Right cardiac atrium (tissue), 5 donors: ENCODE measurements around the gene RASD2. TPM values are rescaled to one million over a fixed set of nuclear protein-coding genes. Genes with fewer than 3 reads are reported as not detected.

ENCODE experiments used
- ATAC-seq, 2 donors: fragments of 200-7000 bp; cut with Tn5 transposase; one replicate each; pipeline versions ENCODE4 v1.8.0 to v1.9.1; 2020; ENCODE audit warnings: moderate library complexity in 2 of 2, mild to moderate bottlenecking in 1 of 2
- DNase-seq, 3 donors: peaks; one replicate each; pipeline ENCODE4 v3.0.0-alpha.2; 2020
- H3K27ac ChIP-seq: one replicate; pipeline ENCODE4 v1.5.1; 2013; ENCODE audit warnings: mild to moderate bottlenecking, low read length, control low read depth, moderate library complexity
- H3K27me3 ChIP-seq: one replicate; pipeline ENCODE4 v1.6.1; 2013; ENCODE audit not compliant: control insufficient read depth, insufficient read depth
- H3K4me1 ChIP-seq: one replicate; pipeline ENCODE4 v1.6.1; 2013; ENCODE audit warnings: low read length; ENCODE audit not compliant: control insufficient read depth, insufficient read depth
- H3K4me3 ChIP-seq: one replicate; pipeline ENCODE4 v1.5.1; 2013; ENCODE audit warnings: low read length, control low read depth
- H3K9me3 ChIP-seq: one replicate; pipeline ENCODE4 v1.6.1; 2013; ENCODE audit warnings: low read length; ENCODE audit not compliant: control insufficient read depth
- WGBS: extraction: QIAGEN DNeasy Blood & Tissue Kit; methylation state at CpG from one replicate; pipeline ENCODE4 v1.1.7; 2013; 5-methylcytosine and 5-hydroxymethylcytosine counted together
- intact Hi-C, 4 donors: fragments of 100-400 bp; cut with DNase I; formaldehyde crosslinking; loops; one replicate each; pipeline versions ENCODE4 v1.11.0 to v1.14.0; 2022 to 2023
- polyA plus RNA-seq: library from polyadenylated mRNA; stranded (reverse); fragments of 200-250 nt; gene quantifications from one replicate; pipeline ENCODE4 v1.2.3, GENCODE V29; 2013
- total RNA-seq, 4 donors: library from RNA; stranded (reverse); fragmentation: NEBNext Ultra II Directional; extraction: Animal tissue kit (Norgen Biotek cat#: 25700); gene quantifications; one replicate each; pipeline ENCODE4 v1.2.1, GENCODE V29; 2021
- donor health status: healthy with polysubstance abuse.
- donor health status: DM: no; HTN: yes; CAD: no.
- donor health status: DM: no; HTN: no; CAD: no.
- donor health status: DM: no; HTN: yes; CAD: no; lungs with severe emphysema.
- donor health status: DM: yes; HTN: yes; CAD: no.

Gene RASD2
- total and polyA plus RNA-seq, 5 donors = 0.78 to 3.2 (median 2.1) TPM

- no peak for ATAC-seq
- intact Hi-C loops = no loop called here
- H3K4me1 ChIP-seq = peaks cover 2% of the 10 kb centered on the region
- no peak overlapping the region for H3K27ac ChIP-seq
- H3K9me3 ChIP-seq = no peaks in the 10 kb centered on the region
- no peaks in the 10 kb centered on the region for H3K27me3 ChIP-seq
- WGBS = 58% methylated on average over 6 of the region's 6 CpGs
- no peak overlapping the region for H3K4me3 ChIP-seq
- peak in 1 of 3 donors; percentile 5 for DNase-seq
Measured at GRCh38 chr22:35542939-35543516, 2.4 kb downstream of the RASD2 start.

GRCh38 chr22:35543702-35544101 is 3.1 kb downstream of the RASD2 start:
- DNase-seq (no peak), ATAC-seq (no peak)
- 48% methylated on average over 3 of the region's 3 CpGs for WGBS
- no peak overlapping the region for H3K27ac ChIP-seq
- H3K27me3 ChIP-seq = no peaks in the 10 kb centered on the region
- H3K4me1 ChIP-seq = peaks cover 2% of the 10 kb centered on the region
- intact Hi-C loops = no loop called here
- no peaks in the 10 kb centered on the region for H3K9me3 ChIP-seq
- no peak overlapping the region for H3K4me3 ChIP-seq

GRCh38 chr22:35544189-35544588 is 3.6 kb downstream of the RASD2 start:
- Histone ChIP-seq H3K4me3 (no peak overlapping the region), H3K9me3 (no peaks in the 10 kb centered on the region), H3K4me1 (peaks cover 2% of the 10 kb centered on the region), H3K27me3 (no peaks in the 10 kb centered on the region), H3K27ac (peak overlapping the region; percentile 16)
- 20% methylated on average over 3 of the region's 3 CpGs for WGBS
- peak in 1 of 3 donors; percentile 47 for DNase-seq
- intact Hi-C loops = no loop called here
- no peak for ATAC-seq

GRCh38 chr22:35544827-35545226 is 4.2 kb downstream of the RASD2 start:
- intact Hi-C loops = no loop called here
- WGBS = 59% methylated on average over 9 of the region's 9 CpGs
- H3K27me3 ChIP-seq = no peaks in the 10 kb centered on the region
- H3K4me1 ChIP-seq = peaks cover under 1% of the 10 kb centered on the region
- H3K4me3 ChIP-seq = no peak overlapping the region
- H3K9me3 ChIP-seq = no peaks in the 10 kb centered on the region
- peak in 1 of 3 donors; percentile 38 for DNase-seq
- no peak overlapping the region for H3K27ac ChIP-seq
- no peak for ATAC-seq

- no peaks in the 10 kb centered on the region for H3K9me3 ChIP-seq
- H3K4me3 ChIP-seq = no peak overlapping the region
- no peaks in the 10 kb centered on the region for H3K27me3 ChIP-seq
- intact Hi-C loops = no loop called here
- DNase-seq (peak in 1 of 3 donors; percentile 37), ATAC-seq (no peak)
- 93% methylated on average over 18 of the region's 18 CpGs for WGBS
- H3K27ac ChIP-seq = no peak overlapping the region
- H3K4me1 ChIP-seq = no peaks in the 10 kb centered on the region
Measured at GRCh38 chr22:35546886-35547285, 6.3 kb downstream of the RASD2 start.

GRCh38 chr22:35547987-35548721 is 7.5 kb downstream of the RASD2 start:
- ATAC-seq (no peak), DNase-seq (no peak)
- Histone ChIP-seq H3K9me3 (no peaks in the 10 kb centered on the region), H3K4me1 (no peaks in the 10 kb centered on the region), H3K4me3 (no peak overlapping the region), H3K27me3 (no peaks in the 10 kb centered on the region), H3K27ac (no peak overlapping the region)
- WGBS = 66% methylated on average over 13 of the region's 13 CpGs
- intact Hi-C loops = no loop called here

- Histone ChIP-seq H3K27me3 (no peaks in the 10 kb centered on the region), H3K27ac (no peak overlapping the region), H3K4me3 (no peak overlapping the region), H3K4me1 (no peaks in the 10 kb centered on the region), H3K9me3 (no peaks in the 10 kb centered on the region)
- WGBS = 49% methylated on average over 8 of the region's 8 CpGs
- intact Hi-C loops = no loop called here
- ATAC-seq (no peak), DNase-seq (no peak)
Measured at GRCh38 chr22:35548722-35549112, 8.1 kb downstream of the RASD2 start.

- intact Hi-C loops = no loop called here
- peak; percentile 27 to 68 for ATAC-seq
- peak; percentile 68 to 80 (median 80) for DNase-seq
Measured at GRCh38 chr22:35549328-35549727, 8.7 kb downstream of the RASD2 start.

GRCh38 chr22:35551549-35552177 is 11.0 kb downstream of the RASD2 start:
- H3K9me3 ChIP-seq = no peaks in the 10 kb centered on the region
- DNase-seq (no peak), ATAC-seq (no peak)
- no peak overlapping the region for H3K4me3 ChIP-seq
- no peaks in the 10 kb centered on the region for H3K4me1 ChIP-seq
- intact Hi-C loops = no loop called here
- 94% methylated on average over 43 of the region's 43 CpGs for WGBS
- H3K27me3 ChIP-seq = no peaks in the 10 kb centered on the region
- H3K27ac ChIP-seq = no peak overlapping the region

More at GRCh38 chr22:35549328-35549727, 8.7 kb downstream of the RASD2 start:
- H3K27ac ChIP-seq = no peak overlapping the region
- 18% methylated on average over 11 of the region's 11 CpGs for WGBS
- H3K27me3 ChIP-seq = no peaks in the 10 kb centered on the region
- H3K4me3 ChIP-seq = no peak overlapping the region
- no peaks in the 10 kb centered on the region for H3K9me3 ChIP-seq
- no peaks in the 10 kb centered on the region for H3K4me1 ChIP-seq

GRCh38 chr22:35552196-35552842 is 11.7 kb downstream of the RASD2 start:
- intact Hi-C loops = no loop called here
- H3K4me3 ChIP-seq = no peak overlapping the region
- WGBS = 43% methylated on average over 13 of the region's 13 CpGs
- H3K4me1 ChIP-seq = no peaks in the 10 kb centered on the region
- H3K9me3 ChIP-seq = no peaks in the 10 kb centered on the region
- no peak overlapping the region for H3K27ac ChIP-seq
- no peak for ATAC-seq
- DNase-seq = no peak
- H3K27me3 ChIP-seq = no peaks in the 10 kb centered on the region

- H3K4me3 ChIP-seq = no peak overlapping the region
- no peaks in the 10 kb centered on the region for H3K27me3 ChIP-seq
- H3K27ac ChIP-seq = no peak overlapping the region
- no peaks in the 10 kb centered on the region for H3K4me1 ChIP-seq
- DNase-seq (no peak), ATAC-seq (no peak)
- H3K9me3 ChIP-seq = no peaks in the 10 kb centered on the region
- WGBS = 84% methylated on average over 11 of the region's 11 CpGs
- intact Hi-C loops = no loop called here
Measured at GRCh38 chr22:35552846-35553245, 12.2 kb downstream of the RASD2 start.
